Activated CD4-positive, alpha-beta T cell treated with anti-CD3 and anti-CD28 coated beads for 36 hours (primary cell): Measurements from ENCODE around the gene OBP2A. TPM values are rescaled to one million over a fixed set of nuclear protein-coding genes. Genes with fewer than 3 reads are reported as not detected.

Experiments used
- ATAC-seq: fragments of 200-7000 bp; cut with Tn5 transposase; one replicate; pipeline ENCODE4 v1.10.0; 2021; ENCODE audit warnings: mild to moderate bottlenecking, moderate library complexity
- CTCF ChIA-PET: fragments of 350-600 bp; sonication (Branson Sonifier 250); formaldehyde crosslinking; loops from one replicate; lab custom pipeline; 2021; ENCODE audit warnings: antibody characterized with exemption; lab: Charles Lee
- POLR2A ChIA-PET: fragments of 350-600 bp; sonication (Branson Sonifier 250); formaldehyde crosslinking; loops from one replicate; lab custom pipeline; 2021; ENCODE audit warnings: antibody characterized with exemption, inconsistent platforms; lab: Charles Lee
- DNase-seq: peaks from one replicate; pipeline ENCODE4 v3.0.0-alpha.2; 2020
- H3K27ac Mint-ChIP-seq: one replicate; pipeline ENCODE4 v1.8.0; 2021; ENCODE audit warnings: mixed read lengths
- H3K27me3 Mint-ChIP-seq: one replicate; pipeline ENCODE4 v1.8.0; 2021; ENCODE audit warnings: mixed read lengths
- H3K36me3 Mint-ChIP-seq: one replicate; pipeline ENCODE4 v1.8.0; 2021; ENCODE audit warnings: low read depth, mixed read lengths
- H3K4me1 Mint-ChIP-seq: one replicate; pipeline ENCODE4 v1.8.0; 2021; ENCODE audit warnings: mixed read lengths
- H3K4me3 Mint-ChIP-seq: one replicate; pipeline ENCODE4 v1.8.0; 2021; ENCODE audit warnings: mild to moderate bottlenecking, moderate library complexity, mixed read lengths
- H3K9me3 Mint-ChIP-seq: one replicate; pipeline ENCODE4 v1.8.0; 2021; ENCODE audit warnings: low read depth, mixed read lengths
- intact Hi-C, 2 experiments: fragments of 100-400 bp; cut with DNase I in 1 of 2; cut with micrococcal nuclease in 1 of 2; formaldehyde crosslinking; loops; one replicate each; pipeline versions ENCODE4 v1.14.2 to v1.15.1; 2022 to 2024; cut with DNase I, micrococcal nuclease
- total RNA-seq, 2 experiments: library from RNA; stranded (reverse); gene quantifications; one replicate each; pipeline ENCODE4 v1.2.3, GENCODE V29; 2021

Gene OBP2A
- total RNA-seq, 2 experiments from 2014 or later = not detected

- ATAC-seq = no peak
- Mint-ChIP-seq H3K4me3 (no peak overlapping the region), H3K36me3 (no peaks in the 10 kb centered on the region), H3K27ac (no peak overlapping the region), H3K4me1 (no peaks in the 10 kb centered on the region), H3K9me3 (no peaks in the 10 kb centered on the region), H3K27me3 (peaks cover 14% of the 10 kb centered on the region)
- DNase-seq = no peak
- intact Hi-C loops = no loop called here
- POLR2A ChIA-PET = no interaction called here
- CTCF ChIA-PET = no interaction called here
Observed at GRCh38 chr9:135563039-135563476, 17.1 kb downstream of the OBP2A start.

GRCh38 chr9:135563858-135564257 is 17.9 kb downstream of the OBP2A start:
- H3K9me3 Mint-ChIP-seq = peaks cover under 1% of the 10 kb centered on the region
- no peak overlapping the region for H3K27ac Mint-ChIP-seq
- intact Hi-C loops = no loop called here
- ChIA-PET POLR2A (no interaction called here), CTCF (no interaction called here)
- DNase-seq (no peak), ATAC-seq (no peak)
- H3K4me1 Mint-ChIP-seq = no peaks in the 10 kb centered on the region
- H3K27me3 Mint-ChIP-seq = peaks cover 14% of the 10 kb centered on the region
- no peaks in the 10 kb centered on the region for H3K36me3 Mint-ChIP-seq
- no peak overlapping the region for H3K4me3 Mint-ChIP-seq

GRCh38 chr9:135565141-135565628 is 19.3 kb downstream of the OBP2A start:
- Mint-ChIP-seq H3K27ac (no peak overlapping the region), H3K36me3 (no peaks in the 10 kb centered on the region), H3K4me1 (no peaks in the 10 kb centered on the region), H3K4me3 (no peak overlapping the region), H3K27me3 (peaks cover 11% of the 10 kb centered on the region), H3K9me3 (peaks cover 5% of the 10 kb centered on the region)
- CTCF ChIA-PET = interaction anchor here (1.0 kb wide), 1 partner anchor 60 kb away, joined by 4 read pairs; no protein-coding TSS in a partner anchor
- POLR2A ChIA-PET = no interaction called here
- ATAC-seq (no peak), DNase-seq (no peak)
- intact Hi-C loops = no loop called here

- H3K36me3 Mint-ChIP-seq = no peaks in the 10 kb centered on the region
- no peak overlapping the region for H3K4me3 Mint-ChIP-seq
- ATAC-seq = no peak
- POLR2A ChIA-PET = no interaction called here
- CTCF ChIA-PET = interaction anchor here (1.0 kb wide), 1 partner anchor 61 kb away, joined by 4 read pairs; no protein-coding TSS in a partner anchor
- H3K4me1 Mint-ChIP-seq = no peaks in the 10 kb centered on the region
- H3K27ac Mint-ChIP-seq = no peak overlapping the region
- peaks cover 5% of the 10 kb centered on the region for H3K9me3 Mint-ChIP-seq
- intact Hi-C loops = no loop called here
- no peak for DNase-seq
- peaks cover 13% of the 10 kb centered on the region for H3K27me3 Mint-ChIP-seq
Observed at GRCh38 chr9:135565636-135566035, 19.7 kb downstream of the OBP2A start.

- Mint-ChIP-seq H3K9me3 (peaks cover 5% of the 10 kb centered on the region), H3K36me3 (no peaks in the 10 kb centered on the region), H3K4me3 (no peak overlapping the region), H3K4me1 (no peaks in the 10 kb centered on the region), H3K27ac (no peak overlapping the region), H3K27me3 (peaks cover 13% of the 10 kb centered on the region)
- intact Hi-C loops = no loop called here
- DNase-seq (no peak), ATAC-seq (no peak)
- CTCF ChIA-PET = interaction anchor here (1.6 kb wide), 1 partner anchor 32 kb away, joined by 3 read pairs; no protein-coding TSS in a partner anchor
- POLR2A ChIA-PET = no interaction called here
Observed at GRCh38 chr9:135566552-135566951, 20.6 kb downstream of the OBP2A start.

GRCh38 chr9:135567311-135567710 is 21.4 kb downstream of the OBP2A start:
- Mint-ChIP-seq H3K27ac (no peak overlapping the region), H3K9me3 (peaks cover 5% of the 10 kb centered on the region), H3K4me1 (no peaks in the 10 kb centered on the region), H3K27me3 (peaks cover 13% of the 10 kb centered on the region), H3K36me3 (no peaks in the 10 kb centered on the region), H3K4me3 (no peak overlapping the region)
- intact Hi-C loops = no loop called here
- DNase-seq = no peak
- no peak for ATAC-seq
- ChIA-PET POLR2A (no interaction called here), CTCF (interaction anchor here (1.6 kb wide), 1 partner anchor 31 kb away, joined by 3 read pairs; no protein-coding TSS in a partner anchor)

GRCh38 chr9:135568026-135568425 is 22.1 kb downstream of the OBP2A start:
- intact Hi-C loops = no loop called here
- ATAC-seq (no peak), DNase-seq (no peak)
- CTCF ChIA-PET = no interaction called here
- Mint-ChIP-seq H3K36me3 (no peaks in the 10 kb centered on the region), H3K4me3 (no peak overlapping the region), H3K27me3 (peaks cover 10% of the 10 kb centered on the region), H3K4me1 (no peaks in the 10 kb centered on the region), H3K9me3 (peaks cover 5% of the 10 kb centered on the region), H3K27ac (no peak overlapping the region)
- POLR2A ChIA-PET = no interaction called here

GRCh38 chr9:135570456-135570855 is 24.5 kb downstream of the OBP2A start:
- DNase-seq (no peak), ATAC-seq (no peak)
- POLR2A ChIA-PET = no interaction called here
- Mint-ChIP-seq H3K4me1 (no peaks in the 10 kb centered on the region), H3K27me3 (peaks cover 11% of the 10 kb centered on the region), H3K9me3 (peaks cover 5% of the 10 kb centered on the region), H3K36me3 (no peaks in the 10 kb centered on the region), H3K27ac (no peak overlapping the region), H3K4me3 (no peak overlapping the region)
- CTCF ChIA-PET = no interaction called here
- intact Hi-C loops = no loop called here

- intact Hi-C loops = no loop called here
- no peaks in the 10 kb centered on the region for H3K36me3 Mint-ChIP-seq
- no peaks in the 10 kb centered on the region for H3K4me1 Mint-ChIP-seq
- ChIA-PET CTCF (no interaction called here), POLR2A (no interaction called here)
- ATAC-seq (no peak), DNase-seq (no peak)
- peaks cover 6% of the 10 kb centered on the region for H3K27me3 Mint-ChIP-seq
- no peak overlapping the region for H3K4me3 Mint-ChIP-seq
- peaks cover 5% of the 10 kb centered on the region for H3K9me3 Mint-ChIP-seq
- no peak overlapping the region for H3K27ac Mint-ChIP-seq
Observed at GRCh38 chr9:135572233-135572632, 26.3 kb downstream of the OBP2A start.

GRCh38 chr9:135573124-135573523 is 27.2 kb downstream of the OBP2A start:
- POLR2A ChIA-PET = no interaction called here
- no peak for ATAC-seq

GRCh38 chr9:135574331-135574730 is 28.4 kb downstream of the OBP2A start:
- intact Hi-C loops = no loop called here
- ChIA-PET CTCF (no interaction called here), POLR2A (no interaction called here)
- H3K36me3 Mint-ChIP-seq = no peaks in the 10 kb centered on the region
- H3K4me1 Mint-ChIP-seq = no peaks in the 10 kb centered on the region
- DNase-seq (no peak), ATAC-seq (no peak)
- H3K4me3 Mint-ChIP-seq = no peak overlapping the region
- no peak overlapping the region for H3K27ac Mint-ChIP-seq
- H3K27me3 Mint-ChIP-seq = peaks cover 6% of the 10 kb centered on the region
- H3K9me3 Mint-ChIP-seq = peaks cover under 1% of the 10 kb centered on the region

More at GRCh38 chr9:135573124-135573523, 27.2 kb downstream of the OBP2A start:
- Mint-ChIP-seq H3K4me3 (no peak overlapping the region), H3K27ac (no peak overlapping the region), H3K27me3 (peaks cover 6% of the 10 kb centered on the region), H3K4me1 (no peaks in the 10 kb centered on the region), H3K36me3 (no peaks in the 10 kb centered on the region), H3K9me3 (peaks cover 5% of the 10 kb centered on the region)
- CTCF ChIA-PET = no interaction called here
- intact Hi-C loops = no loop called here
- DNase-seq = no peak

- ChIA-PET POLR2A (no interaction called here), CTCF (no interaction called here)
- Mint-ChIP-seq H3K4me1 (no peaks in the 10 kb centered on the region), H3K27ac (no peak overlapping the region), H3K27me3 (peaks cover 6% of the 10 kb centered on the region), H3K36me3 (no peaks in the 10 kb centered on the region), H3K9me3 (no peaks in the 10 kb centered on the region), H3K4me3 (no peak overlapping the region)
- intact Hi-C loops = no loop called here
- no peak for DNase-seq
- no peak for ATAC-seq
Observed at GRCh38 chr9:135574943-135575342, 29.0 kb downstream of the OBP2A start.
